GM12878 (cell line): ENCODE data around the gene PARK7. TPM values are rescaled to one million over a fixed set of nuclear protein-coding genes. Genes with fewer than 3 reads are reported as not detected.

Experiments
- ATAC-seq: fragments of 200-7000 bp; cut with Tn5 transposase; 3 replicates; pipeline ENCODE4 v1.9.1; 2020; ENCODE audit warnings: mild to moderate bottlenecking, moderate library complexity
- BruUV-seq: library from RNA; stranded (reverse); fragments of 400-500 nt; replicated peaks from 2 replicates; lab custom pipeline; 2021; lab: Mats Ljungman, UMichigan
- CTCF ChIA-PET: fragments of 300-600 bp; sonication (Branson Sonifier 250); formaldehyde crosslinking; extraction: SDS; loops from one replicate; lab custom pipeline; 2021; ENCODE audit warnings: inconsistent platforms; lab: Yijun Ruan, JAX
- POLR2A ChIA-PET: fragments of 350-600 bp; formaldehyde crosslinking; extraction: SDS; loops from one replicate; lab custom pipeline; 2021; ENCODE audit warnings: inconsistent platforms; lab: Charles Lee
- RAD21 ChIA-PET: fragments of 300-600 bp; sonication (Branson Sonifier 250); formaldehyde crosslinking; loops from one replicate; lab custom pipeline; 2023; ENCODE audit warnings: antibody characterized with exemption; ENCODE audit not compliant: unreplicated experiment; lab: Charles Lee
- SMC1A ChIA-PET: fragments of 300-600 bp; sonication (Branson Sonifier 250); formaldehyde crosslinking; loops from one replicate; lab custom pipeline; 2023; ENCODE audit not compliant: unreplicated experiment, uncharacterized antibody; lab: Charles Lee
- DNase-seq: peaks from one replicate; pipeline ENCODE4 v3.0.0-alpha.2; 2011; ENCODE audit warnings: low read depth, low spot score
- FAIRE-seq: peaks from 3 replicates; lab custom pipeline; 2011; peaks lifted over from hg19 to GRCh38; lab: Jason Lieb, UNC
- H2AFZ ChIP-seq: 2 replicates; pipeline ENCODE4 v1.6.0; 2011; ENCODE audit warnings: low read depth, low read length, control low read depth; ENCODE audit not compliant: control insufficient read depth
- H3K27ac ChIP-seq: 2 replicates; pipeline ENCODE4 v1.5.1; 2011; ENCODE audit warnings: control low read depth; ENCODE audit not compliant: control insufficient read depth, insufficient read depth
- H3K27me3 ChIP-seq, 2 experiments: replicated peaks in 1 of 2; 2 replicates each; pipeline versions ENCODE4 v1.6.0 to v1.6.1; 2011; ENCODE audit warnings: low read length in 1 of 2; ENCODE audit not compliant: control insufficient read depth in 2 of 2, insufficient read depth in 2 of 2
- H3K36me3 ChIP-seq, 2 experiments: 2 replicates each; pipeline ENCODE4 v1.5.1; 2011; ENCODE audit warnings: low read length in 1 of 2; ENCODE audit not compliant: control insufficient read depth in 2 of 2, insufficient read depth in 2 of 2
- H3K4me1 ChIP-seq: 2 replicates; pipeline ENCODE4 v1.6.1; 2011; ENCODE audit warnings: mild to moderate bottlenecking, low read length, moderate library complexity, mixed read lengths; ENCODE audit not compliant: control insufficient read depth, insufficient read depth
- H3K4me2 ChIP-seq: 2 replicates; pipeline ENCODE4 v1.6.0; 2011; ENCODE audit warnings: control low read depth; ENCODE audit not compliant: control insufficient read depth, insufficient read depth
- H3K4me3 ChIP-seq: fragments of 200-600 bp; sonication (generic); 2 replicates; pipeline ENCODE4 v1.5.1; 2016
- H3K79me2 ChIP-seq: 2 replicates; pipeline ENCODE4 v1.6.0; 2011; ENCODE audit warnings: low read length; ENCODE audit not compliant: control insufficient read depth, insufficient read depth
- H3K9ac ChIP-seq: 2 replicates; pipeline ENCODE4 v1.8.0; 2011; ENCODE audit warnings: low read length, control low read depth, mixed read lengths; ENCODE audit not compliant: control insufficient read depth, insufficient read depth
- H3K9me3 ChIP-seq: replicated peaks from 3 replicates; pipeline ENCODE4 v1.5.1; 2011; ENCODE audit warnings: mild to moderate bottlenecking, low read length; ENCODE audit not compliant: control insufficient read depth, insufficient read depth
- H4K20me1 ChIP-seq: 2 replicates; pipeline ENCODE4 v1.6.0; 2011; ENCODE audit not compliant: control insufficient read depth, insufficient read depth
- BACH1 ChIP-seq: fragments of 450-650 bp; IDR thresholded peaks from 2 replicates; pipeline ENCODE4 v1.6.1; 2017; ENCODE audit warnings: mild to moderate bottlenecking, borderline replicate concordance
- BRCA1 ChIP-seq: IDR thresholded peaks from 2 replicates; pipeline ENCODE4 v1.6.1; 2011; ENCODE audit warnings: low read depth, low read length, improper control_type of control experiment
- GABPA ChIP-seq: IDR thresholded peaks from 2 replicates; pipeline ENCODE4 v1.6.1; 2014; ENCODE audit warnings: antibody characterized with exemption, low read depth, mild to moderate bottlenecking, inconsistent platforms
- MTA2 ChIP-seq: fragments of 450-650 bp; IDR thresholded peaks from 2 replicates; pipeline ENCODE4 v1.6.1; 2016; ENCODE audit warnings: low read depth, mild to moderate bottlenecking, moderate library complexity
- NR2F1 ChIP-seq: fragments of 450-650 bp; conservative IDR thresholded peaks from 2 replicates; pipeline ENCODE4 v1.6.1; 2017; ENCODE audit warnings: mild to moderate bottlenecking
- NRF1 ChIP-seq: conservative IDR thresholded peaks from 2 replicates; pipeline ENCODE4 v1.6.1; 2011; ENCODE audit warnings: mild to moderate bottlenecking, low read depth, low read length, improper control_type of control experiment
- PAX8 ChIP-seq: fragments of 450-650 bp; IDR thresholded peaks from 2 replicates; pipeline ENCODE4 v1.6.1; 2017; ENCODE audit warnings: mild to moderate bottlenecking, moderate library complexity
- RAD21 ChIP-seq: IDR thresholded peaks from 2 replicates; pipeline ENCODE4 v1.6.1; 2011; ENCODE audit warnings: mild to moderate bottlenecking, low read depth, low read length, moderate library complexity; ENCODE audit not compliant: insufficient read depth
- RFX5 ChIP-seq: IDR thresholded peaks from 2 replicates; pipeline ENCODE4 v1.6.1; 2011; ENCODE audit warnings: low read depth, low read length, improper control_type of control experiment
- RUNX3 ChIP-seq: IDR thresholded peaks from 2 replicates; pipeline ENCODE4 v1.6.1; 2012; ENCODE audit warnings: low read length, inconsistent platforms
- TBL1XR1 ChIP-seq: IDR thresholded peaks from 2 replicates; pipeline ENCODE4 v1.6.1; 2012; ENCODE audit warnings: low read depth, low read length, improper control_type of control experiment
- YBX1 ChIP-seq: fragments of 450-650 bp; IDR thresholded peaks from 2 replicates; pipeline ENCODE4 v1.6.1; 2016; ENCODE audit warnings: antibody characterized with exemption
- ZBED1 ChIP-seq: IDR thresholded peaks from 2 replicates; pipeline ENCODE4 v1.6.1; 2016; ENCODE audit warnings: borderline replicate concordance
- WGBS: methylation state at CpG from one replicate; pipeline ENCODE4 v1.1.6; 2016; ENCODE audit warnings: low lambda C conversion rate; ENCODE audit not compliant: insufficient replicate concordance, insufficient coverage; ENCODE audit errors: missing lambda C conversion rate; 5-methylcytosine and 5-hydroxymethylcytosine counted together
- in situ Hi-C: fragments of 300-500 bp; cut with MboI; formaldehyde crosslinking; loops from 9 replicates; pipeline ENCODE4 v1.14.3; 2018; ENCODE audit warnings: mixed read lengths
- intact Hi-C: fragments of 100-400 bp; cut with micrococcal nuclease; formaldehyde crosslinking; loops from one replicate; pipeline ENCODE4 v1.14.2; 2022; ENCODE audit not compliant: unreplicated experiment
- polyA plus RNA-seq, 11 experiments: library from polyadenylated mRNA; depleted of rRNA in 4 of 11; unstranded in 6 of 11; stranded (reverse) in 5 of 11; fragments of >200 nt; fragmentation: Nextera tagmentation in 4 of 11; fragmentation: Illumina TruSeq in 1 of 11; extraction: Ambion mirVana in 4 of 11; extraction: Trizol in 1 of 11; gene quantifications; 1 replicate in 1 of 11; 2 replicates in 10 of 11; pipeline versions ENCODE4 v1.2.1 to v1.2.3, GENCODE V29; 2011 to 2016; ENCODE audit warnings: inconsistent platforms in 2 of 11, missing spikeins in 2 of 11, low read depth in 1 of 11
- total RNA-seq, 4 experiments: library from RNA; depleted of rRNA in 3 of 4; stranded (reverse); fragments of >200 nt in 3 of 4; fragmentation: Illumina TruSeq in 1 of 4; extraction: Trizol in 1 of 4; gene quantifications; 2 replicates each; pipeline versions ENCODE4 v1.2.1 to v1.2.3, GENCODE V29; 2013 to 2021
- TF ChIP-seq, protein P1 (sequence below): fragments of 450-650 bp; IDR thresholded peaks from 2 replicates; pipeline ENCODE4 v1.6.1; 2017; ENCODE audit warnings: mild to moderate bottlenecking, low read depth, inconsistent platforms; ENCODE audit not compliant: poor library complexity, severe bottlenecking
- TF ChIP-seq, protein P2 (sequence below): fragments of 450-650 bp; formaldehyde crosslinking; IDR thresholded peaks from 2 replicates; pipeline ENCODE4 v1.4.0; 2022; ENCODE audit warnings: mild to moderate bottlenecking, moderate library complexity
- TF ChIP-seq, protein P3 (sequence below): fragments of 150-350 bp; IDR thresholded peaks from 2 replicates; pipeline ENCODE4 v1.6.1; 2014; ENCODE audit warnings: mild to moderate bottlenecking, low read depth, low read length
- TF ChIP-seq, protein P4 (sequence below): IDR thresholded peaks from 2 replicates; pipeline ENCODE4 v1.6.1; 2011; ENCODE audit warnings: low read depth, mild to moderate bottlenecking, low read length, moderate library complexity, borderline replicate concordance; ENCODE audit errors: extremely low read depth

Gene PARK7
- total and polyA plus RNA-seq, 10 of the 15 experiments (the other 5 are each of a cell fraction or from before 2014, with no cell fraction given): 267 to 1,056 (median 495) TPM

DNA sequence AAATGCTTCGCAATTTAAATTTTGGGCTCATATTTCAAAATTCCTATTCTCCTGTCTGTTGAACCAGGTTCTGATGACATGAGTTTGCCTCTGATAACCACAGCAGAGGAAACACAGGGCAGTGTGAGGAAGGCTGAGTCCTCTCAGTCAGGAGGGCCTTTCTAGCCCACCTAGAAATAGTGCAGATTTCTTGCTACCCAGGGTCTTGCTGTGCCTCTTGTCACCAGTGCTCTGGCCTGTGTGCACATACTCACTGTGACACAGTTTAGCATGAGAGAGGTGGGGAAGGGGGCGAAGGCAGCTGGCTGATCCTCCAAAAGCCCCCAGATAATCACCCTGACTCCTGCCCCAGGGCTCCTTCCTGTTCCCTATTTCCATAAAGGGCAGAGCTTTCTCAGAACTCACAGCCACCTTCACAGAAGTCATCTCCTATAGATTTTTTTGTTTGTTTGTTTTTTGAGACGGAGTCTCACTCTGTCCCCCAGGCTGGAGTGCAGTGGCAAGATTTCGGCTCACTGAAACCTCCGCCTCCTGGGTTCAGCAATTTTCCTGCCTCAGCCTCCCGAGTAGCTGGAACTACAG, 40.9 kb downstream of the PARK7 start:
- no peaks in the 10 kb centered on the region for H3K27me3 ChIP-seq
- no peak overlapping the region for H3K27ac ChIP-seq
- no peak for DNase-seq
- ChIA-PET POLR2A (no interaction called here), SMC1A (interaction anchor here (0.8 kb wide), 1 partner anchor 13 kb away, joined by 4 read pairs; no protein-coding TSS in a partner anchor), RAD21 (no interaction called here), CTCF (interaction anchor here (1.2 to 1.3 kb wide), 2 partner anchors 13 to 27 kb away, joined by 3 to 4 read pairs; no protein-coding TSS in a partner anchor)
- no peaks in the 10 kb centered on the region for H3K36me3 ChIP-seq
- peaks cover 1% of the 10 kb centered on the region; the same call in 1 of the 3 replicates for H3K9me3 ChIP-seq
- BruUV-seq: no TSS peak
- 86% methylated on average over 6 of the region's 6 CpGs for WGBS
- no peak overlapping the region for H2AFZ ChIP-seq
- H3K4me1 ChIP-seq: no peaks in the 10 kb centered on the region
- no peak overlapping the region for H3K4me3 ChIP-seq
- H3K79me2 ChIP-seq: no peaks in the 10 kb centered on the region
- TF ChIP-seq RUNX3 (no peak), RAD21 (no peak), BRCA1 (no peak), NRF1 (no peak), ZBED1 (no peak), MTA2 (no peak), YBX1 (no peak), RFX5 (no peak), NR2F1 (no peak), GABPA (no peak), BACH1 (no peak), TBL1XR1 (no peak), PAX8 (no peak)
- TF ChIP-seq, protein P1, sequence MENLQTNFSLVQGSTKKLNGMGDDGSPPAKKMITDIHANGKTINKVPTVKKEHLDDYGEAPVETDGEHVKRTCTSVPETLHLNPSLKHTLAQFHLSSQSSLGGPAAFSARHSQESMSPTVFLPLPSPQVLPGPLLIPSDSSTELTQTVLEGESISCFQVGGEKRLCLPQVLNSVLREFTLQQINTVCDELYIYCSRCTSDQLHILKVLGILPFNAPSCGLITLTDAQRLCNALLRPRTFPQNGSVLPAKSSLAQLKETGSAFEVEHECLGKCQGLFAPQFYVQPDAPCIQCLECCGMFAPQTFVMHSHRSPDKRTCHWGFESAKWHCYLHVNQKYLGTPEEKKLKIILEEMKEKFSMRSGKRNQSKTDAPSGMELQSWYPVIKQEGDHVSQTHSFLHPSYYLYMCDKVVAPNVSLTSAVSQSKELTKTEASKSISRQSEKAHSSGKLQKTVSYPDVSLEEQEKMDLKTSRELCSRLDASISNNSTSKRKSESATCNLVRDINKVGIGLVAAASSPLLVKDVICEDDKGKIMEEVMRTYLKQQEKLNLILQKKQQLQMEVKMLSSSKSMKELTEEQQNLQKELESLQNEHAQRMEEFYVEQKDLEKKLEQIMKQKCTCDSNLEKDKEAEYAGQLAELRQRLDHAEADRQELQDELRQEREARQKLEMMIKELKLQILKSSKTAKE: no peak
- TF ChIP-seq, protein P2, sequence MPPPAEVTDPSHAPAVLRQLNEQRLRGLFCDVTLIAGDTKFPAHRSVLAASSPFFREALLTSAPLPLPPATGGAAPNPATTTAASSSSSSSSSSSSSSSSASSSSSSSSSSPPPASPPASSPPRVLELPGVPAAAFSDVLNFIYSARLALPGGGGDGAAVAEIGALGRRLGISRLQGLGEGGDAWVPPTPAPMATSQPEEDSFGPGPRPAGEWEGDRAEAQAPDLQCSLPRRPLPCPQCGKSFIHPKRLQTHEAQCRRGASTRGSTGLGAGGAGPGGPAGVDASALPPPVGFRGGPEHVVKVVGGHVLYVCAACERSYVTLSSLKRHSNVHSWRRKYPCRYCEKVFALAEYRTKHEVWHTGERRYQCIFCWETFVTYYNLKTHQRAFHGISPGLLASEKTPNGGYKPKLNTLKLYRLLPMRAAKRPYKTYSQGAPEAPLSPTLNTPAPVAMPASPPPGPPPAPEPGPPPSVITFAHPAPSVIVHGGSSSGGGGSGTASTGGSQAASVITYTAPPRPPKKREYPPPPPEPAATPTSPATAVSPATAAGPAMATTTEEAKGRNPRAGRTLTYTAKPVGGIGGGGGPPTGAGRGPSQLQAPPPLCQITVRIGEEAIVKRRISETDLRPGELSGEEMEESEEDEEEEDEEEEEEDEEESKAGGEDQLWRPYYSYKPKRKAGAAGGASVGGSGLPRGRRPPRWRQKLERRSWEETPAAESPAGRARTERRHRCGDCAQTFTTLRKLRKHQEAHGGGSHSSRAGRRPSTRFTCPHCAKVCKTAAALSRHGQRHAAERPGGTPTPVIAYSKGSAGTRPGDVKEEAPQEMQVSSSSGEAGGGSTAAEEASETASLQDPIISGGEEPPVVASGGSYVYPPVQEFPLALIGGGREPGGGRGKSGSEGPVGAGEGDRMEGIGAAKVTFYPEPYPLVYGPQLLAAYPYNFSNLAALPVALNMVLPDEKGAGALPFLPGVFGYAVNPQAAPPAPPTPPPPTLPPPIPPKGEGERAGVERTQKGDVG: no peak
- TF ChIP-seq, protein P3, sequence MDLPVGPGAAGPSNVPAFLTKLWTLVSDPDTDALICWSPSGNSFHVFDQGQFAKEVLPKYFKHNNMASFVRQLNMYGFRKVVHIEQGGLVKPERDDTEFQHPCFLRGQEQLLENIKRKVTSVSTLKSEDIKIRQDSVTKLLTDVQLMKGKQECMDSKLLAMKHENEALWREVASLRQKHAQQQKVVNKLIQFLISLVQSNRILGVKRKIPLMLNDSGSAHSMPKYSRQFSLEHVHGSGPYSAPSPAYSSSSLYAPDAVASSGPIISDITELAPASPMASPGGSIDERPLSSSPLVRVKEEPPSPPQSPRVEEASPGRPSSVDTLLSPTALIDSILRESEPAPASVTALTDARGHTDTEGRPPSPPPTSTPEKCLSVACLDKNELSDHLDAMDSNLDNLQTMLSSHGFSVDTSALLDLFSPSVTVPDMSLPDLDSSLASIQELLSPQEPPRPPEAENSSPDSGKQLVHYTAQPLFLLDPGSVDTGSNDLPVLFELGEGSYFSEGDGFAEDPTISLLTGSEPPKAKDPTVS: no peak
- TF ChIP-seq, protein P4, sequence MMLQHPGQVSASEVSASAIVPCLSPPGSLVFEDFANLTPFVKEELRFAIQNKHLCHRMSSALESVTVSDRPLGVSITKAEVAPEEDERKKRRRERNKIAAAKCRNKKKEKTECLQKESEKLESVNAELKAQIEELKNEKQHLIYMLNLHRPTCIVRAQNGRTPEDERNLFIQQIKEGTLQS: no peak
- H3K4me2 ChIP-seq: no peak overlapping the region
- H4K20me1 ChIP-seq: no peaks in the 10 kb centered on the region
- intact Hi-C loops (no loop called here), in situ Hi-C loops (no loop called here)
- FAIRE-seq: no peak
- H3K9ac ChIP-seq: no peak overlapping the region
- ATAC-seq: no peak
